ENCODE data around the gene CARD6. TPM values are rescaled to one million over a fixed set of nuclear protein-coding genes. Genes with fewer than 3 reads are reported as not detected.

Gene CARD6
- total and polyA plus RNA-seq, 10 of the 15 experiments (the other 5 are each of a cell fraction or from before 2014, with no cell fraction given), result 0.29 to 1.2 (median 0.62) TPM

DNA sequence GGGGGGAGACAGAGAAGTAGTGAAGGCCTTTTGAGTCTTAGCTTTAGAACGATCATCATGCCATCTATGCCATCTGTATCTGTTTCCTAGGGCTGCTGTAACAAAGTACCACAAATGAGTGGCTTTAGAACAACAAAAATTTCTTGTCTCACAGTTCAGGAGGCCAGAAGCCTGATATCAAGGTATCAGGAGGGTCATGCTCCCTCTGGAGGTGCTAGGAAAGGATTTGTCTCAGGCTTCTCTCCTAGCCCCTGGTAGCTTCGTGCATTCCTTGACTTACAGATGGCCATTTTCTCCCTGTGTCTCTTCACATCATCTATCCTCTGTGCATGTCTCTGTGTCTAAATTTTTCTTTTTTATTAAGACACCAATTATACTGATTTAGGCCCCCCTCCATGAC, 5.2 kb downstream of the CARD6 start:
- intact Hi-C loops (cut with micrococcal nuclease; ENCODE audit: unreplicated experiment) (no loop called here), in situ Hi-C loops (cut with MboI) (no loop called here)
- Histone ChIP-seq H3K4me2 (ENCODE audit: control insufficient read depth, insufficient read depth) (no peak overlapping the region), H4K20me1 (ENCODE audit: control insufficient read depth, insufficient read depth) (no peaks in the 10 kb centered on the region), H3K36me3 (ENCODE audit: control insufficient read depth in 2 of 2, insufficient read depth in 2 of 2, low read length in 1 of 2) (no peaks in the 10 kb centered on the region), H3K27me3 (replicated peaks in 1 of 2; ENCODE audit: control insufficient read depth in 2 of 2, insufficient read depth in 2 of 2, low read length in 1 of 2) (no peaks in the 10 kb centered on the region), H3K27ac (ENCODE audit: control insufficient read depth, insufficient read depth) (no peak overlapping the region), H3K79me2 (ENCODE audit: control insufficient read depth, insufficient read depth, low read length) (no peaks in the 10 kb centered on the region), H3K9ac (ENCODE audit: control insufficient read depth, insufficient read depth, low read length) (no peak overlapping the region), H3K9me3 (replicated peaks; ENCODE audit: control insufficient read depth, insufficient read depth, low read length) (no peaks in the 10 kb centered on the region), H2AFZ (ENCODE audit: control insufficient read depth, low read depth, low read length) (no peak overlapping the region), H3K4me1 (ENCODE audit: control insufficient read depth, insufficient read depth, low read length) (no peaks in the 10 kb centered on the region), H3K4me3 (no peak overlapping the region)
- WGBS (ENCODE audit: insufficient coverage, insufficient replicate concordance, low lambda C conversion rate, missing lambda C conversion rate), result 67% methylated on average over 2 of the region's 2 CpGs
- FAIRE-seq (no peak), DNase-seq (ENCODE audit: low read depth, low spot score) (no peak), ATAC-seq (no peak; the same call in 2 of the 3 replicates)
- TF ChIP-seq MEF2A (IDR thresholded peaks at IDR 0.05; ENCODE audit: insufficient read depth, low read depth, low read length) (no peak), TARDBP (IDR thresholded peaks at IDR 0.05; ENCODE audit: borderline replicate concordance) (no peak), CHD4 (IDR thresholded peaks at IDR 0.05) (no peak), RB1 (IDR thresholded peaks at IDR 0.05; ENCODE audit: borderline replicate concordance) (no peak), IRF4 (IDR thresholded peaks at IDR 0.05; ENCODE audit: low read depth, low read length) (no peak), KAT2A (conservative IDR thresholded peaks at IDR 0.05; ENCODE audit: control insufficient read depth, low read depth, low read length) (no peak), PAX5 (IDR thresholded peaks at IDR 0.05; ENCODE audit: borderline replicate concordance, low read depth, low read length) (no peak), RFX5 (IDR thresholded peaks at IDR 0.05; ENCODE audit: low read depth, low read length) (no peak), PKNOX1 (IDR thresholded peaks at IDR 0.05) (no peak), RAD21 (IDR thresholded peaks at IDR 0.05; ENCODE audit: insufficient read depth, low read depth, low read length) (no peak), JUND (IDR thresholded peaks at IDR 0.05; ENCODE audit: low read depth, low read length) (no peak), ZNF384 (IDR thresholded peaks at IDR 0.05; ENCODE audit: borderline replicate concordance, low read depth, low read length) (no peak), STAT3 (IDR thresholded peaks at IDR 0.05; ENCODE audit: low read depth, low read length) (no peak), NFYA (IDR thresholded peaks at IDR 0.05; ENCODE audit: borderline replicate concordance, low read depth, low read length) (no peak), IKZF2 (IDR thresholded peaks at IDR 0.05) (no peak), SIN3A (IDR thresholded peaks at IDR 0.05; ENCODE audit: low read depth, low read length) (no peak), ZBED1 (IDR thresholded peaks at IDR 0.05; ENCODE audit: borderline replicate concordance) (no peak)
- TF ChIP-seq, protein P1, sequence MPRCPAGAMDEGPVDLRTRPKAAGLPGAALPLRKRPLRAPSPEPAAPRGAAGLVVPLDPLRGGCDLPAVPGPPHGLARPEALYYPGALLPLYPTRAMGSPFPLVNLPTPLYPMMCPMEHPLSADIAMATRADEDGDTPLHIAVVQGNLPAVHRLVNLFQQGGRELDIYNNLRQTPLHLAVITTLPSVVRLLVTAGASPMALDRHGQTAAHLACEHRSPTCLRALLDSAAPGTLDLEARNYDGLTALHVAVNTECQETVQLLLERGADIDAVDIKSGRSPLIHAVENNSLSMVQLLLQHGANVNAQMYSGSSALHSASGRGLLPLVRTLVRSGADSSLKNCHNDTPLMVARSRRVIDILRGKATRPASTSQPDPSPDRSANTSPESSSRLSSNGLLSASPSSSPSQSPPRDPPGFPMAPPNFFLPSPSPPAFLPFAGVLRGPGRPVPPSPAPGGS (IDR thresholded peaks at IDR 0.05; ENCODE audit: borderline replicate concordance, insufficient read depth, low read depth, low read length, poor library complexity, severe bottlenecking), result no peak
- TF ChIP-seq, protein P2, sequence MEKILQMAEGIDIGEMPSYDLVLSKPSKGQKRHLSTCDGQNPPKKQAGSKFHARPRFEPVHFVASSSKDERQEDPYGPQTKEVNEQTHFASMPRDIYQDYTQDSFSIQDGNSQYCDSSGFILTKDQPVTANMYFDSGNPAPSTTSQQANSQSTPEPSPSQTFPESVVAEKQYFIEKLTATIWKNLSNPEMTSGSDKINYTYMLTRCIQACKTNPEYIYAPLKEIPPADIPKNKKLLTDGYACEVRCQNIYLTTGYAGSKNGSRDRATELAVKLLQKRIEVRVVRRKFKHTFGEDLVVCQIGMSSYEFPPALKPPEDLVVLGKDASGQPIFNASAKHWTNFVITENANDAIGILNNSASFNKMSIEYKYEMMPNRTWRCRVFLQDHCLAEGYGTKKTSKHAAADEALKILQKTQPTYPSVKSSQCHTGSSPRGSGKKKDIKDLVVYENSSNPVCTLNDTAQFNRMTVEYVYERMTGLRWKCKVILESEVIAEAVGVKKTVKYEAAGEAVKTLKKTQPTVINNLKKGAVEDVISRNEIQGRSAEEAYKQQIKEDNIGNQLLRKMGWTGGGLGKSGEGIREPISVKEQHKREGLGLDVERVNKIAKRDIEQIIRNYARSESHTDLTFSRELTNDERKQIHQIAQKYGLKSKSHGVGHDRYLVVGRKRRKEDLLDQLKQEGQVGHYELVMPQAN (conservative IDR thresholded peaks at IDR 0.05), result no peak
- TF ChIP-seq, protein P3, sequence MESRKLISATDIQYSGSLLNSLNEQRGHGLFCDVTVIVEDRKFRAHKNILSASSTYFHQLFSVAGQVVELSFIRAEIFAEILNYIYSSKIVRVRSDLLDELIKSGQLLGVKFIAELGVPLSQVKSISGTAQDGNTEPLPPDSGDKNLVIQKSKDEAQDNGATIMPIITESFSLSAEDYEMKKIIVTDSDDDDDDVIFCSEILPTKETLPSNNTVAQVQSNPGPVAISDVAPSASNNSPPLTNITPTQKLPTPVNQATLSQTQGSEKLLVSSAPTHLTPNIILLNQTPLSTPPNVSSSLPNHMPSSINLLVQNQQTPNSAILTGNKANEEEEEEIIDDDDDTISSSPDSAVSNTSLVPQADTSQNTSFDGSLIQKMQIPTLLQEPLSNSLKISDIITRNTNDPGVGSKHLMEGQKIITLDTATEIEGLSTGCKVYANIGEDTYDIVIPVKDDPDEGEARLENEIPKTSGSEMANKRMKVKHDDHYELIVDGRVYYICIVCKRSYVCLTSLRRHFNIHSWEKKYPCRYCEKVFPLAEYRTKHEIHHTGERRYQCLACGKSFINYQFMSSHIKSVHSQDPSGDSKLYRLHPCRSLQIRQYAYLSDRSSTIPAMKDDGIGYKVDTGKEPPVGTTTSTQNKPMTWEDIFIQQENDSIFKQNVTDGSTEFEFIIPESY (IDR thresholded peaks at IDR 0.05), result no peak
- ChIA-PET SMC1A (ENCODE audit: uncharacterized antibody, unreplicated experiment) (no interaction called here), RAD21 (ENCODE audit: unreplicated experiment) (no interaction called here), CTCF (no interaction called here), POLR2A (interaction anchor here (0.6 kb wide), 1 partner anchor 72 kb away, joined by 4 read pairs; no protein-coding TSS in a partner anchor)
- BruUV-seq (replicated peaks), result no TSS peak

All from GM12878 (cell line).